NCI-H2081 treated with DMSO at 0.1 percent for 48 hours (cell line): ENCODE measurements around the gene TNNI2.

ENCODE experiments used
- DNase-seq: peaks from one replicate; lab custom pipeline; 2025; lab: John Stamatoyannopoulos, UW

The TNNI2 gene

GRCh38 chr11:1821562-1821961 is 17.2 kb upstream of the TNNI2 start:
- no peak for DNase-seq

- DNase-seq = no peak
Measured at GRCh38 chr11:1822648-1823375, 16.0 kb upstream of the TNNI2 start.

- DNase-seq = no peak
Measured at GRCh38 chr11:1823376-1824220, 15.2 kb upstream of the TNNI2 start.

GRCh38 chr11:1824221-1825038 is 14.4 kb upstream of the TNNI2 start:
- DNase-seq = no peak

- DNase-seq = no peak
Measured at GRCh38 chr11:1825039-1825740, 13.6 kb upstream of the TNNI2 start.

GRCh38 chr11:1825785-1826451 is 12.9 kb upstream of the TNNI2 start:
- DNase-seq = no peak

GRCh38 chr11:1826552-1827094 is 12.2 kb upstream of the TNNI2 start:
- no peak for DNase-seq

GRCh38 chr11:1827095-1827813 is 11.5 kb upstream of the TNNI2 start:
- DNase-seq = no peak

GRCh38 chr11:1827931-1828330 is 10.8 kb upstream of the TNNI2 start:
- DNase-seq = no peak

- no peak for DNase-seq
Measured at GRCh38 chr11:1828542-1828941, 10.2 kb upstream of the TNNI2 start.

GRCh38 chr11:1829039-1829820 is 9.6 kb upstream of the TNNI2 start:
- DNase-seq = no peak

GRCh38 chr11:1830004-1830321 is 8.8 kb upstream of the TNNI2 start:
- no peak for DNase-seq

- DNase-seq = no peak
Measured at GRCh38 chr11:1830322-1831223, 8.2 kb upstream of the TNNI2 start.

- DNase-seq = no peak
Measured at GRCh38 chr11:1831338-1832210, 7.2 kb upstream of the TNNI2 start.

- DNase-seq = no peak
Measured at GRCh38 chr11:1832211-1832919, 6.4 kb upstream of the TNNI2 start.

- no peak for DNase-seq
Measured at GRCh38 chr11:1832920-1833295, 5.9 kb upstream of the TNNI2 start.

- no peak for DNase-seq
Measured at GRCh38 chr11:1834062-1834610, 4.6 kb upstream of the TNNI2 start.
